ENCODE measurements around the gene SYNE2. TPM values are rescaled to one million over a fixed set of nuclear protein-coding genes. Genes with fewer than 3 reads are reported as not detected.

The SYNE2 gene, protein sequence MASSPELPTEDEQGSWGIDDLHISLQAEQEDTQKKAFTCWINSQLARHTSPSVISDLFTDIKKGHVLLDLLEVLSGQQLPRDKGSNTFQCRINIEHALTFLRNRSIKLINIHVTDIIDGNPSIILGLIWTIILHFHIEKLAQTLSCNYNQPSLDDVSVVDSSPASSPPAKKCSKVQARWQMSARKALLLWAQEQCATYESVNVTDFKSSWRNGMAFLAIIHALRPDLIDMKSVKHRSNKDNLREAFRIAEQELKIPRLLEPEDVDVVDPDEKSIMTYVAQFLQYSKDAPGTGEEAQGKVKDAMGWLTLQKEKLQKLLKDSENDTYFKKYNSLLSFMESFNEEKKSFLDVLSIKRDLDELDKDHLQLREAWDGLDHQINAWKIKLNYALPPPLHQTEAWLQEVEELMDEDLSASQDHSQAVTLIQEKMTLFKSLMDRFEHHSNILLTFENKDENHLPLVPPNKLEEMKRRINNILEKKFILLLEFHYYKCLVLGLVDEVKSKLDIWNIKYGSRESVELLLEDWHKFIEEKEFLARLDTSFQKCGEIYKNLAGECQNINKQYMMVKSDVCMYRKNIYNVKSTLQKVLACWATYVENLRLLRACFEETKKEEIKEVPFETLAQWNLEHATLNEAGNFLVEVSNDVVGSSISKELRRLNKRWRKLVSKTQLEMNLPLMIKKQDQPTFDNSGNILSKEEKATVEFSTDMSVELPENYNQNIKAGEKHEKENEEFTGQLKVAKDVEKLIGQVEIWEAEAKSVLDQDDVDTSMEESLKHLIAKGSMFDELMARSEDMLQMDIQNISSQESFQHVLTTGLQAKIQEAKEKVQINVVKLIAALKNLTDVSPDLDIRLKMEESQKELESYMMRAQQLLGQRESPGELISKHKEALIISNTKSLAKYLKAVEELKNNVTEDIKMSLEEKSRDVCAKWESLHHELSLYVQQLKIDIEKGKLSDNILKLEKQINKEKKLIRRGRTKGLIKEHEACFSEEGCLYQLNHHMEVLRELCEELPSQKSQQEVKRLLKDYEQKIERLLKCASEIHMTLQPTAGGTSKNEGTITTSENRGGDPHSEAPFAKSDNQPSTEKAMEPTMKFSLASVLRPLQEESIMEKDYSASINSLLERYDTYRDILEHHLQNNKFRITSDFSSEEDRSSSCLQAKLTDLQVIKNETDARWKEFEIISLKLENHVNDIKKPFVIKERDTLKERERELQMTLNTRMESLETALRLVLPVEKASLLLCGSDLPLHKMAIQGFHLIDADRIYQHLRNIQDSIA (N-terminal part only)
- total RNA-seq: 100 to 1,000 TPM; 175 to 183 TPM

DNA sequence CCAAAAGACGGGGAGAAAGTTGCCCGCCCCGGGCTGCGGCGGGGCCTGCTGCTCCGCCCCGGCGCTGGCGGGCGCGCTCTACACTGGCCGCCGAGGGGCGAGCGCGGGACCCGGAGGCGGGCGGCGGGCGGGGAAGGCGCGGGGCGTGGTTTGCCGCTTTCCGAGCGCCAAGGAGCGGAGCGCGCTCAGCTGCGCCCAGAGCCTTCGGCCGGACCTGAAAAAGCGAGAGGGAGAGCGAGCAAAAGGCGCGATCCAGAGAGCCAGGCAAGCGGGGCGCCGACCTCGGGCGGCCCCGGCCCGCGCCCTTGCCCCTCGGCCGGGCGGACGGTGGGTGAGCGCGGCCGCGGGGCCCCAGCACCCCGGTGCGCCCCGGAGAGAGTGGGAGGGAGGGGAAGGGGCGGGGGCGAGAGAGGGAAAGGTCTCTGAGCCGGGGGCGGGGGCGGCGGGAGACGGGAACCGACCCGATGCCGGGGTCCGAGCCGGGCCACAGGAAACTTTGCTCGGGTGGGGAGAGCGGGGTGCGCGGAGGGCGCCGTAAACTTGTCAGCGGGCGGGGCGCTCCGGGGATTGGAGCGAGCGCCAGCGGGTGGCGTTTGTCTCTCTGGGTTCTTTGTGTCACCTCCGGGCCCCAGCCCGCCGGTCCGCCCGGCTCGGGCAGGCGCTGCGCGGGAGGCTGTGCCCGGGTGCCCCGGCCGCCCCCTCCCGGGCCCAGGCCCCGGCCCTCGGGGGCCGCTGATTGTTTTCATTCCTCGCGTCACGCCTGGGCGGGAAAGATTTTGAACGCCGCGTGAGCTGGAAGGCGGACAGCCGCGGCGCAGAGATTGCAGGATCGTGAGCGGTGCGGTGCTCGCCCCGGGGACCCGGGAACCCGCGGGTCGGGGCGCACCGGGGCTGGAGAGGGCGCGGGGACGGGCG, at the start of gene SYNE2:
TSS of gene SYNE2 (plus strand) at position 188 of the 915 bp plus-strand sequence. CDS start 56,145 bp downstream, outside the sequence.

Small RNA genes lying within 50 kb of the gene (microRNA-seq; reads per million reads assigned to microRNA genes)
- not detected for gene MIR548H1 (ENCODE audit: borderline microRNAs expressed, borderline replicate concordance)

Other genes with a start within 250 kb of the SYNE2 start
- gene WDR89, start 211.1 kb upstream of the SYNE2 start, total RNA-seq: 10 to 100 TPM; 21.3 to 21.9 TPM
- gene SGPP1, start 124.9 kb upstream of the SYNE2 start, total RNA-seq: 10 to 100 TPM; 17.3 to 17.6 TPM